KMS-11 (cell line): Measurements from ENCODE around the gene GRID2.

Source experiments
- H2AFZ ChIP-seq: fragments of 200-600 bp; sonication (generic); 2 replicates; pipeline ENCODE4 v1.6.1; 2016; ENCODE audit warnings: antibody characterized with exemption, mixed run types, low read depth
- H3K27ac ChIP-seq: fragments of 200-600 bp; sonication (generic); 2 replicates; pipeline ENCODE4 v1.6.1; 2016; ENCODE audit warnings: mild to moderate bottlenecking, mixed run types
- H3K27me3 ChIP-seq: fragments of 200-600 bp; sonication (generic); 2 replicates; pipeline ENCODE4 v1.6.1; 2017; ENCODE audit warnings: mild to moderate bottlenecking, low read depth, mixed run types, moderate library complexity; ENCODE audit not compliant: insufficient read depth
- H3K36me3 ChIP-seq: fragments of 200-600 bp; sonication (generic); 2 replicates; pipeline ENCODE4 v1.6.1; 2017; ENCODE audit warnings: mild to moderate bottlenecking, mixed run types; ENCODE audit not compliant: insufficient read depth
- H3K4me1 ChIP-seq: fragments of 200-600 bp; sonication (generic); 2 replicates; pipeline ENCODE4 v1.6.1; 2016; ENCODE audit warnings: mild to moderate bottlenecking, low read depth, mixed run types; ENCODE audit not compliant: poor library complexity, severe bottlenecking
- H3K4me2 ChIP-seq: fragments of 200-600 bp; sonication (generic); 2 replicates; pipeline ENCODE4 v1.7.0; 2016; ENCODE audit warnings: mild to moderate bottlenecking, mixed run types
- H3K4me3 ChIP-seq: fragments of 200-600 bp; sonication (generic); IDR thresholded peaks from 2 replicates; pipeline ENCODE4 v1.6.1; 2017; ENCODE audit warnings: low read depth, low read length, mixed read lengths; ENCODE audit not compliant: insufficient read depth
- H3K79me2 ChIP-seq: fragments of 200-600 bp; sonication (generic); 2 replicates; pipeline ENCODE4 v1.6.1; 2016; ENCODE audit warnings: low read depth, mixed run types; ENCODE audit not compliant: insufficient read depth
- H3K9ac ChIP-seq: fragments of 200-600 bp; sonication (generic); 2 replicates; pipeline ENCODE4 v1.6.1; 2016; ENCODE audit warnings: mild to moderate bottlenecking, mixed run types
- H4K20me1 ChIP-seq: fragments of 200-600 bp; sonication (generic); 2 replicates; pipeline ENCODE4 v1.6.1; 2016; ENCODE audit warnings: mild to moderate bottlenecking, mixed run types; ENCODE audit not compliant: insufficient read depth
- CTCF ChIP-seq: fragments of 200-600 bp; sonication (generic); conservative IDR thresholded peaks from 2 replicates; pipeline ENCODE4 v1.6.1; 2017; ENCODE audit warnings: low read depth, mild to moderate bottlenecking, antibody characterized with exemption, low read length, moderate library complexity, mixed read lengths

Gene GRID2

GRCh38 chr4:92679149-92679548, 375.4 kb downstream of the GRID2 start:
- Histone ChIP-seq H3K36me3 (no peaks in the 10 kb centered on the region), H2AFZ (no peak overlapping the region), H3K4me2 (no peak overlapping the region), H3K9ac (no peak overlapping the region), H3K4me3 (no peak overlapping the region), H3K27me3 (no peaks in the 10 kb centered on the region), H4K20me1 (no peaks in the 10 kb centered on the region; the same call in 1 of the 2 replicates), H3K4me1 (no peaks in the 10 kb centered on the region), H3K27ac (no peak overlapping the region), H3K79me2 (no peaks in the 10 kb centered on the region)
- TF ChIP-seq CTCF: no peak

- Histone ChIP-seq H3K27me3 (no peaks in the 10 kb centered on the region), H3K27ac (no peak overlapping the region), H3K79me2 (no peaks in the 10 kb centered on the region), H3K4me3 (no peak overlapping the region), H3K4me1 (no peaks in the 10 kb centered on the region), H4K20me1 (no peaks in the 10 kb centered on the region), H3K4me2 (no peak overlapping the region), H2AFZ (no peak overlapping the region), H3K9ac (no peak overlapping the region), H3K36me3 (no peaks in the 10 kb centered on the region)
- TF ChIP-seq CTCF: no peak
These were observed 410.9 kb downstream of the GRID2 start for GRCh38 chr4:92714640-92715039.

- Histone ChIP-seq H3K36me3 (no peaks in the 10 kb centered on the region), H3K4me3 (no peak overlapping the region), H3K27ac (no peak overlapping the region), H3K79me2 (no peaks in the 10 kb centered on the region), H3K4me2 (no peak overlapping the region), H4K20me1 (no peaks in the 10 kb centered on the region), H2AFZ (no peak overlapping the region), H3K27me3 (no peaks in the 10 kb centered on the region), H3K4me1 (no peaks in the 10 kb centered on the region), H3K9ac (no peak overlapping the region)
- no peak for TF ChIP-seq CTCF
These were observed 429.5 kb downstream of the GRID2 start for GRCh38 chr4:92733231-92733630.

- H3K4me2 ChIP-seq: no peak overlapping the region
- no peaks in the 10 kb centered on the region for H3K79me2 ChIP-seq
- H3K27ac ChIP-seq: no peak overlapping the region
- H3K27me3 ChIP-seq: no peaks in the 10 kb centered on the region
- H3K4me1 ChIP-seq: no peaks in the 10 kb centered on the region
- no peaks in the 10 kb centered on the region for H3K36me3 ChIP-seq
- no peak overlapping the region for H2AFZ ChIP-seq
- no peak overlapping the region for H3K4me3 ChIP-seq
- no peak; the same call in 1 of the 2 replicates for TF ChIP-seq CTCF
- no peaks in the 10 kb centered on the region for H4K20me1 ChIP-seq
- H3K9ac ChIP-seq: no peak overlapping the region
These were observed 431.4 kb downstream of the GRID2 start for GRCh38 chr4:92735025-92735665.
